Prostate gland (tissue), 2 donors: Measurements from ENCODE around the gene PCGF2. TPM values are rescaled to one million over a fixed set of nuclear protein-coding genes. Genes with fewer than 3 reads are reported as not detected.

ENCODE experiments used
- DNase-seq: peaks from one replicate; pipeline ENCODE4 v3.0.0-alpha.2; 2019; ENCODE audit warnings: low spot score
- H3K27ac ChIP-seq, 2 donors: fragments of 200-600 bp; sonication (generic); 2 replicates each; pipeline ENCODE4 v1.5.1; 2017 to 2019
- H3K27me3 ChIP-seq: fragments of 200-600 bp; sonication (generic); replicated peaks from 2 replicates; pipeline ENCODE4 v1.5.1; 2019; ENCODE audit not compliant: insufficient read depth
- H3K36me3 ChIP-seq, 2 donors: fragments of 200-600 bp; sonication (generic); 1 replicate in 1 of 2; 2 replicates in 1 of 2; pipeline versions ENCODE4 v1.5.1 to v1.8.1; 2017 to 2019
- H3K4me1 ChIP-seq: fragments of 200-600 bp; sonication (generic); replicated peaks from 2 replicates; pipeline ENCODE4 v1.5.1; 2019
- H3K4me3 ChIP-seq, 2 donors: fragments of 200-600 bp; sonication (generic); 2 replicates each; pipeline ENCODE4 v1.5.1; 2017 to 2019
- H3K9me3 ChIP-seq: fragments of 200-600 bp; sonication (generic); 2 replicates; pipeline ENCODE4 v1.5.1; 2017
- POLR2A ChIP-seq: fragments of 450-650 bp; IDR thresholded peaks from one replicate; pipeline ENCODE4 v1.6.1; 2016; ENCODE audit warnings: antibody characterized with exemption, mild to moderate bottlenecking
- POLR2AphosphoS5 ChIP-seq: sonication (generic); formaldehyde crosslinking; IDR thresholded peaks from one replicate; pipeline ENCODE4 v1.6.1; 2017; ENCODE audit warnings: antibody characterized with exemption
- WGBS: methylation state at CpG from one replicate; pipeline ENCODE4 v1.1.5; 2018; 5-methylcytosine and 5-hydroxymethylcytosine counted together
- intact Hi-C: fragments of 100-400 bp; cut with DNase I; formaldehyde crosslinking; loops from one replicate; pipeline ENCODE4 v1.14.2; 2022
- total RNA-seq, 2 donors: library from RNA; depleted of rRNA; stranded (reverse); fragments of >200 nt; gene quantifications; one replicate each; pipeline ENCODE4 v1.1.0, GENCODE V29; 2016
- TF ChIP-seq, protein P1 (sequence below), 4 experiments: fragments of 200-600 bp in 2 of 4; fragments of 450-650 bp in 2 of 4; sonication (generic) in 2 of 4; IDR thresholded peaks; 1 replicate in 3 of 4; 2 replicates in 1 of 4; pipeline ENCODE4 v1.5.1; 2016 to 2019; ENCODE audit warnings: antibody characterized with exemption in 4 of 4, mild to moderate bottlenecking in 2 of 4, moderate library complexity in 2 of 4

PCGF2 gene
- total RNA-seq, 2 donors from 2014 or later, result 17.1 to 17.8 TPM

DNA sequence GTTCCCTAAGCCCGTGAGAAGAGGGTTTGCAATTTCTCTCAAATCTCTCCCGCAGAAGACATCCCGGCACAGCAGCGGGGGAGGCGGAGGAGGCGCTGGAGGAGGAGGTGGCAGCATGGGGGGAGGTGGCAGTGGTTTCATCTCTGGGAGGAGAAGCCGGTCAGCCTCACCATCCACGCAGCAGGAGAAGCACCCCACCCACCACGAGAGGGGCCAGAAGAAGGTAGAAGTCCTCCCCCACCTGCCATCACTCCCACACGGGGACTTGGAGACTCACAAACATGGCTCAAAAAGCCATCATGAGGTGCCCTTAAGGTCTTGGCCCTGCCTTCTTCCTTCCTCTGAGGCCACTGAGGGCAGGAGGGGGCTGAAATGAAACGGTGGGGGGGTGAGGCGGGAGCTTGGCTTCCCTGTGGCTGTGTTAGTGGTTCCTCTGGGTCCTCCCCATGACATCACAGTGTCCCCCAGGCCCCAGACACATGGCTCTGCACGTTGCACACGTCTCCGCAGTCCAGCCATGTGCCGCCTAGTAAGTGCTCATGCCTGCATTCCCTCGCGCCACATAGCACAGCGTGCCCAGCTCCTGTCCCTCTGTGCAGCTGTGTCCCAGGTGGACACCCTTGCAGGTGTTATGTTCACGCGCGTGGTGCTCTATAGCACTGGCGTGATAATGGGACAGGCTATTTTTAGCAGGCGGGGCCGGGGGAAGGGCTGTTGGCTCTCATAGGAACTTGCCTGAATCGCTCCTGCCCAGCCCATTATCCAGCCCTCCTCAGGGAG, 36.2 kb downstream of the PCGF2 start:
- Histone ChIP-seq H3K36me3 (peaks cover 4 to 16% of the 10 kb centered on the region in 2 donors), H3K4me3 (no peak overlapping the region), H3K4me1 (peaks cover 4% of the 10 kb centered on the region), H3K27ac (no peak overlapping the region), H3K27me3 (no peaks in the 10 kb centered on the region), H3K9me3 (no peaks in the 10 kb centered on the region)
- TF ChIP-seq POLR2A, result no peak
- intact Hi-C loops, result no loop called here
- no peak for DNase-seq
- 71% methylated on average over 26 of the region's 26 CpGs for WGBS

DNA sequence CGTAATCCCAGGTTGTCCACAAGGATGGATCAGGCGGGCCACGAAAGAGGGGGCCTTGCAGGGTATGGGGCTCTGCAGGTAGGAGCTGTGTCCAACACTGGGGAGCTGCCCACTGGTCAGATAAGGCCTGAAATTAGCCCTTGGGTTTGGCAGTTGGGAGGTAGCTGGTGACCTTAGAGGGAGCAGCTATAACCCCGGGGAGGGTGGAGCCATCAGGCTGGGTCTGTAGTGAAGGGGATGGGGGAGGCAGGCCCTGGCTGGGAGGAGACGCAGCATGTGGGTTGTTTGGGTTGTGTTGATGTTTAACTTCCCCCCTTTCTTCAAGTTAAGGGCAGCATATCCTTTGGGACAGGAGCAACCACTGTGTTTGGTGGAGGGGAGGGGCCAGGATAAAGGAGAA, 37.2 kb downstream of the PCGF2 start:
- no peak overlapping the region for H3K4me3 ChIP-seq
- DNase-seq, result no peak
- no peaks in the 10 kb centered on the region for H3K27me3 ChIP-seq
- 82% methylated on average over 5 of the region's 5 CpGs for WGBS
- peaks cover 4% of the 10 kb centered on the region for H3K4me1 ChIP-seq
- H3K9me3 ChIP-seq, result no peaks in the 10 kb centered on the region
- TF ChIP-seq POLR2A, result no peak
- TF ChIP-seq, protein P1, sequence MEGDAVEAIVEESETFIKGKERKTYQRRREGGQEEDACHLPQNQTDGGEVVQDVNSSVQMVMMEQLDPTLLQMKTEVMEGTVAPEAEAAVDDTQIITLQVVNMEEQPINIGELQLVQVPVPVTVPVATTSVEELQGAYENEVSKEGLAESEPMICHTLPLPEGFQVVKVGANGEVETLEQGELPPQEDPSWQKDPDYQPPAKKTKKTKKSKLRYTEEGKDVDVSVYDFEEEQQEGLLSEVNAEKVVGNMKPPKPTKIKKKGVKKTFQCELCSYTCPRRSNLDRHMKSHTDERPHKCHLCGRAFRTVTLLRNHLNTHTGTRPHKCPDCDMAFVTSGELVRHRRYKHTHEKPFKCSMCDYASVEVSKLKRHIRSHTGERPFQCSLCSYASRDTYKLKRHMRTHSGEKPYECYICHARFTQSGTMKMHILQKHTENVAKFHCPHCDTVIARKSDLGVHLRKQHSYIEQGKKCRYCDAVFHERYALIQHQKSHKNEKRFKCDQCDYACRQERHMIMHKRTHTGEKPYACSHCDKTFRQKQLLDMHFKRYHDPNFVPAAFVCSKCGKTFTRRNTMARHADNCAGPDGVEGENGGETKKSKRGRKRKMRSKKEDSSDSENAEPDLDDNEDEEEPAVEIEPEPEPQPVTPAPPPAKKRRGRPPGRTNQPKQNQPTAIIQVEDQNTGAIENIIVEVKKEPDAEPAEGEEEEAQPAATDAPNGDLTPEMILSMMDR (IDR thresholded peaks at IDR 0.05), result no peak
- no peak for TF ChIP-seq POLR2AphosphoS5
- intact Hi-C loops, result no loop called here
- H3K36me3 ChIP-seq, result peaks cover 4 to 8% of the 10 kb centered on the region in 2 donors
- no peak overlapping the region for H3K27ac ChIP-seq

DNA sequence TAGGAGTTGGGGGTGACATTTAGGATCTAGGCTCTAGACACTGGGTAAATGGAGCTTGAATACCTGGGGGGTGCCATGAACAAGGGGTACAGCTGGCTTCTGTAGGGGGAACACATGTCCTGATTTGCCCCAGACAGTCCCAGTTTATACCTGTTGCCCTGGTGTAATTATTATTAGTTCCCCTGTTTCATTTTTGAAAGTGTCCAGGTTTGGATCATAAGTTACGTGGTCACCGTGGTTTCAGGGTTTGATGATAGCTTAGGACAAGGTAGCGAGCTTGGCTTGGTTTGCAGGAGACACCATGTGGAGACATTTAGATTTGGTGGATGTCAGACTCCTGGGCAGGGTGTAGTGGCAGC, 37.6 kb downstream of the PCGF2 start:
- intact Hi-C loops, result no loop called here
- Histone ChIP-seq H3K36me3 (peaks cover 4 to 8% of the 10 kb centered on the region in 2 donors), H3K27me3 (no peaks in the 10 kb centered on the region), H3K4me3 (no peak overlapping the region), H3K9me3 (no peaks in the 10 kb centered on the region), H3K4me1 (peaks cover 4% of the 10 kb centered on the region), H3K27ac (no peak overlapping the region)
- TF ChIP-seq, protein P1 (IDR thresholded peaks at IDR 0.05), result no peak
- no peak for TF ChIP-seq POLR2A
- TF ChIP-seq POLR2AphosphoS5, result no peak
- DNase-seq, result no peak
- 91% methylated on average over 3 of the region's 3 CpGs for WGBS

DNA sequence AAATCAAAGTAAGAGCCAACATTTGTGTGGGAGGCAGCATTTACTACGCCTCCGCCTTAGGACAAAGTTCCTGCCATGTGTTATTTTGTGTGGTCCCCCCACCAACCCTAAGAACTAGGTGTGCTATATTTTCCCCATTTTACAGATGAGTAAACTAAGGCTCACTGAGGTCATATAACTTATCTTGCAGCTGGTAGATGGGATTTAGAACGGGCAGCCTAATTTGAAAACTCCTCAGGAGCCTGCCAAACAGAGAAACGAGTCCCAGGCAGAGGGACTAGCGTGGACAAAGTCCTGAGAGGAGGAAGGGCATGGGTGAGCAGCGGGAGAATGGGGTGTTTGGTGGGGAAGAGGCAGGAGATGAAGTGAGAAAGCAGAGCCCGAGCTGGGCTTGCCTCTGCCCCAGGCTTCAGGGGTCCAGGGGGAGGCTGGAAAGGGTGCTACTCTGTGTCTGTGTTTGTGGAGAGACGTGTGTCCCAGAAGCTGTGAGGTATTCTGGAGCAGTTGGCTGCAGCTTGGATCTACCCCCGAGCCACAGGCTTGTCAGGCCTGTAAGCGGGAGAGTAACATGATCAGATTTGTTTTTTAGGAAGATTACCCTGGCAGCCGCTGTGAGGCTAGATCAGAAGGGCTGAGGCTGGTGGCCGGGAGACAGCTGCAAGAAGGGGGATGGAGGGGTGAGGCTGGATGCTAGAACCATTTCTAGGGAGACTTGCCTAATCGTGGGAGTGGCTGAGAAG, 38.1 kb downstream of the PCGF2 start:
- no peaks in the 10 kb centered on the region for H3K9me3 ChIP-seq
- no peak overlapping the region for H3K27ac ChIP-seq
- no peaks in the 10 kb centered on the region for H3K27me3 ChIP-seq
- intact Hi-C loops, result no loop called here
- H3K36me3 ChIP-seq, result peaks cover 4 to 8% of the 10 kb centered on the region in 2 donors
- peaks cover 4% of the 10 kb centered on the region for H3K4me1 ChIP-seq
- WGBS, result 69% methylated on average over 13 of the region's 13 CpGs
- TF ChIP-seq POLR2A (no peak), POLR2AphosphoS5 (no peak)
- TF ChIP-seq, protein P1 (IDR thresholded peaks at IDR 0.05), result no peak
- no peak overlapping the region for H3K4me3 ChIP-seq
- DNase-seq, result no peak

DNA sequence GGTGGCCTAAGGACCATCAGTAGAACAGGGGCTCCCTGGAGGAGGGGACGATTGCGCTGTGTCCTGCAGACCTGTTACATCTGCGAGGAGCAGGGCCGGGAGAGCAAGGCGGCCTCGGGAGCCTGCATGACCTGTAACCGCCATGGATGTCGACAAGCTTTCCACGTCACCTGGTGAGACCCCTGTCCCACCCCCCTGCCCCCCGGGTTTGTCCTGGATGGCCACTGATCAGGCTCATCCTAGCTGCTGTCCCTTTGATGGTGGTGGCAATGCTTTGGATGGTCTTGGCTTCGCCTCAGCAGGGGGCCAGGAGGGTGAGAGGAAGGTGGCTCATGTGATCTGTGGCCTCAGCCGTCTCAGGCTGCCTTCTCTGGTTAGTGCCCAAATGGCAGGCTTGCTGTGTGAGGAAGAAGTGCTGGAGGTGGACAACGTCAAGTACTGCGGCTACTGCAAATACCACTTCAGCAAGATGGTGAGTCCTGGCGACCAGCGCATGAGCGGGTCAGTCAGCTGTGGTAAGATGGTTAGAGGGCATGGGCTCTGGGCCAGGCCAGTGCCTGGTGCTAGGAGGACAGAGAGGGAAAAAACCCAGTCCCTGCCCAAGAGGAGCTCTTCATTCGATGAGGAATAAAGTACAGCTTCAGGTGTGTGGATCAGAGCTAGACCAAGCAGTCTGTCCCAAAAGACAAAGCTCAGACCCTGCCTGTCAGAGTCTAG, 38.9 kb downstream of the PCGF2 start:
- intact Hi-C loops, result no loop called here

More for the DNA sequence above, 38.9 kb downstream of the PCGF2 start:
- no peak for TF ChIP-seq POLR2A
- TF ChIP-seq, protein P1 (IDR thresholded peaks at IDR 0.05), result no peak
- TF ChIP-seq POLR2AphosphoS5, result no peak
- 88% methylated on average over 18 of the region's 18 CpGs for whole genome bisulfite sequencing
- Histone ChIP-seq H3K36me3 (peaks cover 4 to 8% of the 10 kb centered on the region in 2 donors), H3K4me3 (no peak overlapping the region), H3K4me1 (peaks cover 4% of the 10 kb centered on the region), H3K9me3 (no peaks in the 10 kb centered on the region), H3K27me3 (no peaks in the 10 kb centered on the region), H3K27ac (no peak overlapping the region)
- DNase-seq, result no peak
